ENCODE results near the gene DRGX.

GRCh38 chr10:49412571-49412970 lies 16.7 kb upstream of the DRGX start:
- TF ChIP-seq CTCF (IDR thresholded peaks at IDR 0.05; ENCODE audit: poor library complexity), result no peak
- TF ChIP-seq EZH2 (IDR thresholded peaks at IDR 0.05; ENCODE audit: borderline replicate concordance), result no peak
